Cardiac muscle cell (in vitro differentiated cells and primary cell): ENCODE measurements around the gene MISP3. TPM values are rescaled to one million over a fixed set of nuclear protein-coding genes. Genes with fewer than 3 reads are reported as not detected.

Experiments
- DNase-seq, 2 donors: peaks; one replicate each; pipeline versions ENCODE4 v3.0.0 to v3.0.0-alpha.2; 2010 to 2017; ENCODE audit warnings: low read depth in 1 of 2, low spot score in 1 of 2
- H3K27ac ChIP-seq: fragments of 200-600 bp; sonication (generic); 2 replicates; pipeline ENCODE4 v1.5.1; 2016
- H3K27me3 ChIP-seq: fragments of 200-600 bp; sonication (generic); 2 replicates; pipeline ENCODE4 v1.6.0; 2016; ENCODE audit warnings: control low read depth
- H3K36me3 ChIP-seq: fragments of 200-600 bp; sonication (generic); 2 replicates; pipeline ENCODE4 v1.5.1; 2016; ENCODE audit warnings: control low read depth
- H3K4me1 ChIP-seq: fragments of 200-600 bp; sonication (generic); 2 replicates; pipeline ENCODE4 v1.8.1; 2017; ENCODE audit warnings: low read depth, mild to moderate bottlenecking, mixed run types
- H3K4me3 ChIP-seq: fragments of 200-600 bp; sonication (generic); 2 replicates; pipeline ENCODE4 v1.5.1; 2016; ENCODE audit warnings: mild to moderate bottlenecking
- H3K9me3 ChIP-seq: fragments of 200-600 bp; sonication (generic); 2 replicates; pipeline ENCODE4 v1.5.1; 2017; ENCODE audit warnings: low read depth, mild to moderate bottlenecking, control low read depth
- polyA plus RNA-seq: library from polyadenylated mRNA; unstranded; fragments of >200 nt; fragmentation: Nextera tagmentation; extraction: Ambion mirVana; gene quantifications from 2 replicates; pipeline ENCODE4 v1.2.1, GENCODE V29; 2016
- total RNA-seq: library from RNA; depleted of rRNA; stranded (reverse); fragments of >200 nt; gene quantifications from 2 replicates; pipeline ENCODE4 v1.2.3, GENCODE V29; 2016
- TF ChIP-seq, protein P1 (sequence below): IDR thresholded peaks from 2 replicates; pipeline ENCODE4 v1.5.1; 2012; ENCODE audit warnings: low read depth, mild to moderate bottlenecking, low read length

The MISP3 gene
- total and polyA plus RNA-seq, 2 experiments from 2014 or later = 19.4 to 23.2 TPM

DNA sequence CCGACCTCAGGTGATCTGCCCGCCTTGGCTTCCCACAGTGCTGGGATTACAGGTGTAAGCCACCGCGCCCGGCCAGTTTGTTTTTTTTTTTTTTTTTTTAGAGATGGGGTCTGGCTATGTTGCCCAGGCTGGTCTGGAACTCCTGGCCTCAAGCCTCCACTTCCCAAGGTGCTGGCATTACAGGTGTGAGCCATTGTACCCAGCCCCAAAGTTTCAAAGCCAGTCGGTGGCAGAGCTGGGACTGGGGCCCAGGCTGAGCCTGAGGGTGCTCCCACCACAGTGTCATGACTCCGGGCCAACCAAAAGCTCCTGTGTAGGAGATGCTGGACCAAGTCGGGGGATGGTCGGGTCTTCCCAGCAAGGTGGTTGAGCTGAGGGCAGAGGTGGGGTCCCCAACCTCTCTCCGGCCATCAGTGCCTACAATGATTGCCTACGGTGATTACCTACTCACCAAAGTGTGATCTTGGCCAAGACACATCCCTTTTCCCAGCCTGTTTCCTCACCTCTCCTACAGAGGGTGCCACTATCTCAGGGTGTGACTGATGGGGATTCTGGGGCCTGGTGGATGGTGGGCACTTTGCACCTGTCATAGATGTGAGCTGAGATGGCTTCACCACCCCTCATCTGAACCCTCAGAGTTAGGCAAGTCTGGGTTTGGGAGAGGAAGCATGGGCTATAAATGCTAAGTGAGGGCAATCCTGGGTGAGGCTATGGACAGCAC lies 23.8 kb downstream of the MISP3 start:
- no peak for DNase-seq
- no peak overlapping the region for H3K27ac ChIP-seq
- H3K36me3 ChIP-seq = peaks cover 9% of the 10 kb centered on the region
- H3K4me3 ChIP-seq = no peak overlapping the region
- peaks cover 6% of the 10 kb centered on the region for H3K4me1 ChIP-seq
- no peaks in the 10 kb centered on the region for H3K9me3 ChIP-seq
- H3K27me3 ChIP-seq = no peaks in the 10 kb centered on the region
- TF ChIP-seq, protein P1, sequence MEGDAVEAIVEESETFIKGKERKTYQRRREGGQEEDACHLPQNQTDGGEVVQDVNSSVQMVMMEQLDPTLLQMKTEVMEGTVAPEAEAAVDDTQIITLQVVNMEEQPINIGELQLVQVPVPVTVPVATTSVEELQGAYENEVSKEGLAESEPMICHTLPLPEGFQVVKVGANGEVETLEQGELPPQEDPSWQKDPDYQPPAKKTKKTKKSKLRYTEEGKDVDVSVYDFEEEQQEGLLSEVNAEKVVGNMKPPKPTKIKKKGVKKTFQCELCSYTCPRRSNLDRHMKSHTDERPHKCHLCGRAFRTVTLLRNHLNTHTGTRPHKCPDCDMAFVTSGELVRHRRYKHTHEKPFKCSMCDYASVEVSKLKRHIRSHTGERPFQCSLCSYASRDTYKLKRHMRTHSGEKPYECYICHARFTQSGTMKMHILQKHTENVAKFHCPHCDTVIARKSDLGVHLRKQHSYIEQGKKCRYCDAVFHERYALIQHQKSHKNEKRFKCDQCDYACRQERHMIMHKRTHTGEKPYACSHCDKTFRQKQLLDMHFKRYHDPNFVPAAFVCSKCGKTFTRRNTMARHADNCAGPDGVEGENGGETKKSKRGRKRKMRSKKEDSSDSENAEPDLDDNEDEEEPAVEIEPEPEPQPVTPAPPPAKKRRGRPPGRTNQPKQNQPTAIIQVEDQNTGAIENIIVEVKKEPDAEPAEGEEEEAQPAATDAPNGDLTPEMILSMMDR = peak; percentile 5

GRCh38 chr19:14097532-14098151 lies 25.1 kb downstream of the MISP3 start:
- no peak for DNase-seq
- TF ChIP-seq, protein P1 = peak; percentile 10
- H3K4me1 ChIP-seq = no peaks in the 10 kb centered on the region
- no peak overlapping the region for H3K4me3 ChIP-seq
- H3K36me3 ChIP-seq = peaks cover 16% of the 10 kb centered on the region
- no peaks in the 10 kb centered on the region for H3K27me3 ChIP-seq
- H3K9me3 ChIP-seq = no peaks in the 10 kb centered on the region
- H3K27ac ChIP-seq = no peak overlapping the region

DNA sequence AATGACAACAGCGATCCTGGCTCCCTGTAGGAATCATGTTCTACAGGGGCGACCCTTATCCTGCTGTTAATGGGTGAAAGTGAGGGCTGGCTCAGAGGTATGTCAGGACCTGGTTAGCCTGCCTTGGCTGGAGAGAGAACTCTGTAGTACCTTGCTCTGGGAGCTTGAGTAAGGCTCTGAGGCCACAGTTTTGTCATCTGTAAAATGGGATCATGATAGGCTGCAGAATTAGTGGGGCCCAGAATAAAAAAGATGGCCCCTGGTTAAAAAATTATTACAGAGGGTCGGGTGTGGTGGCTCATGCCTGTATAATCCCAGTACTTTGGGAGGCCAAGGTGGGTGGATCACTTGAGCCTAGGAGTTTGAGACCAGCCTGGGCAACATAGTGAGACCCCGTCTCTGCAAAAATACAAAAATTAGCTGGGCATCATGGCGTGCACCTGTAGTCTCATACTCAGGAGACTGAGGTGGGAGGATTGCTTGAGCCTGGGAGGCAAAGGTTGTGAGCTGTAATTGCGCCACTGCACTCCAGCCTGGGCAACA lies 28.5 kb downstream of the MISP3 start:
- TF ChIP-seq, protein P1 = no peak
- Histone ChIP-seq H3K36me3 (peaks cover 28% of the 10 kb centered on the region), H3K27me3 (no peaks in the 10 kb centered on the region), H3K4me1 (no peaks in the 10 kb centered on the region), H3K9me3 (no peaks in the 10 kb centered on the region), H3K4me3 (no peak overlapping the region), H3K27ac (no peak overlapping the region)
- no peak for DNase-seq

- Histone ChIP-seq H3K4me3 (no peak overlapping the region), H3K36me3 (peaks cover 28% of the 10 kb centered on the region), H3K4me1 (no peaks in the 10 kb centered on the region), H3K9me3 (no peaks in the 10 kb centered on the region), H3K27me3 (no peaks in the 10 kb centered on the region), H3K27ac (no peak overlapping the region)
- TF ChIP-seq, protein P1 = no peak
- DNase-seq = peak in 1 of 2 donors; percentile 42
These were observed 29.6 kb downstream of the MISP3 start for GRCh38 chr19:14102102-14102696.

DNA sequence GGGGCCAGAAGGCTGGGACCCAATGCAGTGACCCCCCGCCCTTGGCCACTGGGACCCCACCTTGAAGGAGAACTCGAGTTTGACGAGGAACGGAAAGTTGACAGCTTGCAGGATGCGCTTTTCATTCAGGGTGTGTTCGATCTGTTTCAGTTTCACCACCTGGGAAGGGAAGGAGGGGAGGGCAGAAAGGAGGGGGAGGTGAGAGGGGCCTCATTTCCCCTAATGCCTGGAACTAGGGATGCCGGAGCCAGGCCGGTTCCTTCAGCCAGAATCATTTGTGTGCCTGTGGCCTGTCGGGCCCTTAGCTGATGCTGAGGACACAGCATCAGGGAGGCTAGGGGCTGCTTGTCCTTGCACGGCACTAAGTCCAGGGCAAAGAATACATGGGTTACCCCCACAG lies 30.2 kb downstream of the MISP3 start:
- TF ChIP-seq, protein P1 = no peak
- Histone ChIP-seq H3K27me3 (no peaks in the 10 kb centered on the region), H3K36me3 (peaks cover 28% of the 10 kb centered on the region), H3K4me1 (no peaks in the 10 kb centered on the region), H3K9me3 (no peaks in the 10 kb centered on the region), H3K27ac (no peak overlapping the region), H3K4me3 (no peak overlapping the region)
- no peak for DNase-seq
